ENCODE results near the gene ZNF473.

- TF ChIP-seq POLR2AphosphoS5 (IDR thresholded peaks at IDR 0.05; ENCODE audit: low read depth, low read length), result no peak
- TF ChIP-seq TAF1 (IDR thresholded peaks at IDR 0.05; ENCODE audit: borderline replicate concordance, insufficient read depth, low read length), result no peak
- no peak for TF ChIP-seq REST (IDR thresholded peaks at IDR 0.05; ENCODE audit: insufficient read depth in 1 of 2, low read depth in 2 of 2, low read length in 2 of 2)
- TF ChIP-seq SIN3A (IDR thresholded peaks at IDR 0.05; ENCODE audit: borderline replicate concordance, insufficient read depth, low read length), result no peak
- TF ChIP-seq FOXP2 (optimal IDR thresholded peaks at IDR 0.05; ENCODE audit: borderline replicate concordance, extremely low read depth, extremely low read length, insufficient read depth), result no peak
These were observed 26.2 kb downstream of the ZNF473 start for GRCh38 chr19:50051964-50052363.
